ENCODE data around the gene CCDC47. TPM values are rescaled to one million over a fixed set of nuclear protein-coding genes. Genes with fewer than 3 reads are reported as not detected.
A peak's percentile ranks its signal among the peaks of the same experiment; 100 is the strongest.

CCDC47 gene
- total and polyA plus RNA-seq, 2 of the 4 experiments (the other 2 are of a cell fraction), result 45.7 to 62.0 TPM

- ATAC-seq (ENCODE audit: low read depth) (peak; percentile 8), DNase-seq (peak; percentile 54)
- Histone ChIP-seq H2BK20ac (ENCODE audit: low read depth, low read length) (peak within 1 kb of the TSS; percentile 38; the same call in 1 of the 2 replicates), H3K14ac (replicated peaks; ENCODE audit: low read depth, low read length) (peak within 1 kb of the TSS; percentile 100), H4K5ac (ENCODE audit: low read depth, low read length) (peak within 1 kb of the TSS; percentile 92), H3K27ac (ENCODE audit: insufficient read depth, low read length) (peak within 1 kb of the TSS; percentile 94), H4K20me1 (ENCODE audit: insufficient read depth, low read length) (peaks cover 68% of the 10 kb centered on the region), H3K9me3 (ENCODE audit: control insufficient read depth, insufficient read depth, low read length) (no peaks in the 10 kb centered on the region), H3K56ac (ENCODE audit: extremely low read depth, insufficient read depth, low read length) (peak within 1 kb of the TSS; percentile 100), H3K79me1 (ENCODE audit: low read depth in 1 of 2, low read length in 2 of 2) (peaks cover 0 to 41% of the 10 kb centered on the region in 2 experiments; a peak in 2 of 4 replicates), H3K9ac (ENCODE audit: low read depth, low read length) (peak within 1 kb of the TSS; percentile 99), H2BK120ac (ENCODE audit: low read depth, low read length) (peak within 1 kb of the TSS; percentile 92), H4K8ac (ENCODE audit: low read depth in 2 of 2, low read length in 2 of 2) (peak within 1 kb of the TSS; percentile 95 to 98), H3K27me3 (ENCODE audit: control insufficient read depth, insufficient read depth, low read length) (no peaks in the 10 kb centered on the region), H3K18ac (ENCODE audit: low read depth, low read length) (peak within 1 kb of the TSS; percentile 88), H2AK5ac (ENCODE audit: low read depth, low read length) (peak within 1 kb of the TSS; percentile 90), H3K4me1 (ENCODE audit: control insufficient read depth, insufficient read depth, low read length) (0 out of 2 replicates have a peak, but pooled peaks cover 2% of the 10 kb centered on the region), H3K4ac (ENCODE audit: low read depth, low read length) (peak within 1 kb of the TSS; percentile 99), H3K36me3 (ENCODE audit: control insufficient read depth, insufficient read depth, low read length) (peaks cover 4% of the 10 kb centered on the region), H3K4me2 (ENCODE audit: low read depth, low read length) (peak within 1 kb of the TSS; percentile 98), H2BK15ac (ENCODE audit: low read depth, low read length) (peak within 1 kb of the TSS; percentile 98; the same call in 2 of the 3 replicates), H2BK5ac (ENCODE audit: low read depth, low read length, poor library complexity, severe bottlenecking) (peak within 1 kb of the TSS; percentile 96), H3K23ac (ENCODE audit: low read depth, low read length) (peak within 1 kb of the TSS; percentile 100), H2AK9ac (replicated peaks; ENCODE audit: low read depth, low read length, poor library complexity) (peak within 1 kb of the TSS; percentile 100), H4K91ac (ENCODE audit: insufficient read depth, low read depth, low read length) (peak within 1 kb of the TSS; percentile 100), H3K9me1 (ENCODE audit: insufficient read depth, low read length) (peaks cover 2% of the 10 kb centered on the region), H3K4me3 (ENCODE audit: insufficient read depth, low read depth, low read length) (peak within 1 kb of the TSS; percentile 100), H2AFZ (replicated peaks; ENCODE audit: low read length, poor library complexity) (peak within 1 kb of the TSS; percentile 96)
- BruUV-seq (replicated peaks), result no TSS peak
- ChIA-PET CTCF (interaction anchor here (0.8 to 1.1 kb wide), 2 partner anchors 8 to 10 kb away, joined by 3 to 4 read pairs; no protein-coding TSS in a partner anchor), POLR2A (ENCODE audit: unreplicated experiment) (interaction anchor here (0.7 to 1.5 kb wide), 4 partner anchors 9 to 52 kb away, joined by 3 to 5 read pairs (median 4); no protein-coding TSS in a partner anchor)
- in situ Hi-C loops (cut with MboI; ENCODE audit: low sequenced_read_pairs) (no loop called here), intact Hi-C loops (cut with micrococcal nuclease) (no loop called here), dilution Hi-C loops (cut with HindIII; ENCODE audit: low sequenced_read_pairs, unreplicated experiment) (no loop called here)
- 0% methylated on average over 7 of the region's 67 CpGs; no CpG with 5 or more reads in 1 of the 2 experiments for WGBS, 2 experiments (ENCODE audit: extremely low coverage in 2 of 2, insufficient read length in 1 of 2)
- TF ChIP-seq BHLHE40 (IDR thresholded peaks at IDR 0.05; ENCODE audit: low read depth, low read length), result no peak
- TF ChIP-seq CHD1 (IDR thresholded peaks at IDR 0.05; ENCODE audit: low read depth, low read length), result 0 out of 2 replicates have a peak, but pooled peaks have one; percentile 19
- no peak for TF ChIP-seq USF2 (IDR thresholded peaks at IDR 0.05; ENCODE audit: low read depth, low read length)
- TF ChIP-seq CEBPB (IDR thresholded peaks at IDR 0.05; ENCODE audit: low read depth, low read length), result no peak
- 0 out of 2 replicates have a peak, but pooled peaks have one; percentile 12 for TF ChIP-seq MAZ (IDR thresholded peaks at IDR 0.05; ENCODE audit: borderline replicate concordance, low read depth, low read length)
- no peak for TF ChIP-seq RCOR1 (IDR thresholded peaks at IDR 0.05; ENCODE audit: insufficient replicate concordance, low read length)
- no peak for TF ChIP-seq RAD21 (IDR thresholded peaks at IDR 0.05; ENCODE audit: low read length)
- TF ChIP-seq POLR2A (IDR thresholded peaks at IDR 0.05; ENCODE audit: low read depth, low read length), result no peak
- no peak for TF ChIP-seq RFX5 (IDR thresholded peaks at IDR 0.05; ENCODE audit: low read depth, low read length)
- TF ChIP-seq, protein P1, sequence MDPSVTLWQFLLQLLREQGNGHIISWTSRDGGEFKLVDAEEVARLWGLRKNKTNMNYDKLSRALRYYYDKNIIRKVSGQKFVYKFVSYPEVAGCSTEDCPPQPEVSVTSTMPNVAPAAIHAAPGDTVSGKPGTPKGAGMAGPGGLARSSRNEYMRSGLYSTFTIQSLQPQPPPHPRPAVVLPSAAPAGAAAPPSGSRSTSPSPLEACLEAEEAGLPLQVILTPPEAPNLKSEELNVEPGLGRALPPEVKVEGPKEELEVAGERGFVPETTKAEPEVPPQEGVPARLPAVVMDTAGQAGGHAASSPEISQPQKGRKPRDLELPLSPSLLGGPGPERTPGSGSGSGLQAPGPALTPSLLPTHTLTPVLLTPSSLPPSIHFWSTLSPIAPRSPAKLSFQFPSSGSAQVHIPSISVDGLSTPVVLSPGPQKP (IDR thresholded peaks at IDR 0.05; ENCODE audit: borderline replicate concordance, low read depth, low read length), result no peak
- no peak for TF ChIP-seq FOS (IDR thresholded peaks at IDR 0.05; ENCODE audit: low read depth, low read length)
- no peak for TF ChIP-seq MAFK (IDR thresholded peaks at IDR 0.05; ENCODE audit: low read depth, low read length)
- no peak for TF ChIP-seq SMC3 (IDR thresholded peaks at IDR 0.05; ENCODE audit: low read depth, low read length)
Observed at GRCh38 chr17:63774141-63774968, 958 bp upstream of the CCDC47 start, which contains the start of gene DDX42. Gene DDX42 (plus strand): TSS chr17:63774170. CDS start chr17:63787050, 12,880 bp downstream.
